CD4-positive, CD25-positive, alpha-beta regulatory T cell (primary cell): ENCODE results near the gene NOX5. TPM values are rescaled to one million over a fixed set of nuclear protein-coding genes. Genes with fewer than 3 reads are reported as not detected.
A peak's percentile ranks its signal among the peaks of the same experiment; 100 is the strongest.

Source experiments
- ATAC-seq, 2 donors: fragments of 150-1000 bp; cut with Tn5 transposase; one replicate each; pipeline ENCODE4 v1.10.0; 2021; ENCODE audit warnings: low read depth in 2 of 2, moderate number of reproducible peaks in 2 of 2, moderate library complexity in 1 of 2
- DNase-seq, 3 donors: peaks; one replicate each; pipeline versions ENCODE4 v3.0.0 to v3.0.0-alpha.2; 2012 to 2022; ENCODE audit warnings: mixed read lengths in 1 of 3
- H3K27ac ChIP-seq: one replicate; pipeline ENCODE4 v1.7.0; 2013; ENCODE audit warnings: mild to moderate bottlenecking, low read length; ENCODE audit not compliant: insufficient read depth, poor library complexity, severe bottlenecking
- H3K27me3 ChIP-seq: one replicate; pipeline ENCODE4 v1.7.0; 2013; ENCODE audit warnings: low read length; ENCODE audit not compliant: control insufficient read depth, insufficient read depth
- H3K36me3 ChIP-seq: one replicate; pipeline ENCODE4 v1.7.0; 2013; ENCODE audit warnings: mild to moderate bottlenecking, low read length, moderate library complexity; ENCODE audit not compliant: control insufficient read depth, insufficient read depth
- H3K4me1 ChIP-seq: 2 replicates; pipeline ENCODE4 v1.7.0; 2013; ENCODE audit warnings: mild to moderate bottlenecking, low read length; ENCODE audit not compliant: insufficient read depth, control insufficient read depth, poor library complexity, severe bottlenecking
- H3K4me3 ChIP-seq: one replicate; pipeline ENCODE4 v1.7.0; 2013; ENCODE audit warnings: low read depth, mild to moderate bottlenecking, low read length, moderate library complexity
- H3K9me3 ChIP-seq, 2 experiments: 1 replicate in 1 of 2; 2 replicates in 1 of 2; pipeline ENCODE4 v1.7.0; 2013; ENCODE audit warnings: low read length in 2 of 2, mild to moderate bottlenecking in 1 of 2, moderate library complexity in 1 of 2; ENCODE audit not compliant: control insufficient read depth in 2 of 2
- H3K27ac Mint-ChIP-seq, 3 donors: one replicate each; pipeline ENCODE4 v1.8.0; 2020 to 2022; ENCODE audit warnings: mild to moderate bottlenecking in 3 of 3, mixed read lengths in 3 of 3, moderate library complexity in 2 of 3
- H3K27me3 Mint-ChIP-seq: one replicate; pipeline ENCODE4 v1.8.0; 2022; ENCODE audit warnings: mild to moderate bottlenecking, mixed read lengths
- H3K36me3 Mint-ChIP-seq: one replicate; pipeline ENCODE4 v1.8.0; 2020; ENCODE audit warnings: mixed read lengths
- H3K4me1 Mint-ChIP-seq, 4 donors: one replicate each; pipeline ENCODE4 v1.8.0; 2020 to 2022; ENCODE audit warnings: mixed read lengths in 4 of 4, mild to moderate bottlenecking in 1 of 4
- H3K4me3 Mint-ChIP-seq, 4 donors: one replicate each; pipeline ENCODE4 v1.8.0; 2020 to 2022; ENCODE audit warnings: mild to moderate bottlenecking in 4 of 4, mixed read lengths in 4 of 4, moderate library complexity in 3 of 4
- H3K9me3 Mint-ChIP-seq, 7 donors: one replicate each; pipeline ENCODE4 v1.8.0; 2020 to 2022; ENCODE audit warnings: mixed read lengths in 7 of 7, mild to moderate bottlenecking in 3 of 7, moderate library complexity in 2 of 7
- polyA plus RNA-seq, 4 donors: library from polyadenylated mRNA; unstranded; fragments of 300-500 nt; fragmentation: Illumina TruSeq; gene quantifications; one replicate each; pipeline ENCODE4 v1.2.3, GENCODE V29; 2021
- total RNA-seq: library from RNA; stranded (reverse); gene quantifications from one replicate; pipeline ENCODE4 v1.2.3, GENCODE V29; 2022

The NOX5 gene
- total and polyA plus RNA-seq, 5 donors from 2014 or later, result not detected

- Mint-ChIP-seq H3K36me3 (peaks cover 3% of the 10 kb centered on the region), H3K27me3 (no peaks in the 10 kb centered on the region), H3K9me3 (peaks cover 0 to 2% (median 0%) of the 10 kb centered on the region in 7 donors), H3K4me3 (no peak overlapping the region), H3K4me1 (peaks cover 16 to 41% (median 33%) of the 10 kb centered on the region in 4 donors), H3K27ac (no peak overlapping the region)
- Histone ChIP-seq H3K4me3 (no peak overlapping the region), H3K4me1 (peaks cover 24% of the 10 kb centered on the region), H3K9me3 (no peaks in the 10 kb centered on the region), H3K36me3 (no peaks in the 10 kb centered on the region), H3K27ac (no peak overlapping the region), H3K27me3 (no peaks in the 10 kb centered on the region)
- ATAC-seq (no peak), DNase-seq (no peak)
Observed at GRCh38 chr15:69085325-69086081, 71.0 kb downstream of the NOX5 start.

GRCh38 chr15:69086427-69087204, 72.1 kb downstream of the NOX5 start:
- H3K27ac Mint-ChIP-seq, result no peak overlapping the region
- Histone ChIP-seq H3K27ac (no peak overlapping the region), H3K4me1 (peaks cover 22% of the 10 kb centered on the region), H3K27me3 (no peaks in the 10 kb centered on the region), H3K4me3 (no peak overlapping the region), H3K36me3 (no peaks in the 10 kb centered on the region), H3K9me3 (no peaks in the 10 kb centered on the region)
- H3K27me3 Mint-ChIP-seq, result no peaks in the 10 kb centered on the region
- H3K4me1 Mint-ChIP-seq, result peaks cover 14 to 43% (median 33%) of the 10 kb centered on the region in 4 donors
- peaks cover 0 to 2% (median 0%) of the 10 kb centered on the region in 7 donors for H3K9me3 Mint-ChIP-seq
- no peak for ATAC-seq
- H3K4me3 Mint-ChIP-seq, result no peak overlapping the region
- H3K36me3 Mint-ChIP-seq, result peaks cover 3% of the 10 kb centered on the region
- DNase-seq, result no peak

- Mint-ChIP-seq H3K4me3 (no peak overlapping the region), H3K27me3 (no peaks in the 10 kb centered on the region), H3K9me3 (peaks cover 0 to 2% (median 0%) of the 10 kb centered on the region in 7 donors), H3K36me3 (peaks cover 3% of the 10 kb centered on the region), H3K4me1 (peaks cover 8 to 45% (median 30%) of the 10 kb centered on the region in 4 donors), H3K27ac (no peak overlapping the region)
- Histone ChIP-seq H3K27me3 (no peaks in the 10 kb centered on the region), H3K27ac (no peak overlapping the region), H3K9me3 (no peaks in the 10 kb centered on the region), H3K4me3 (no peak overlapping the region), H3K4me1 (peaks cover 13% of the 10 kb centered on the region), H3K36me3 (no peaks in the 10 kb centered on the region)
- no peak for DNase-seq
- no peak for ATAC-seq
Observed at GRCh38 chr15:69087366-69087976, 73.0 kb downstream of the NOX5 start.

- peaks cover 4 to 35% (median 23%) of the 10 kb centered on the region in 4 donors for H3K4me1 Mint-ChIP-seq
- H3K4me1 ChIP-seq, result peaks cover 6% of the 10 kb centered on the region
- no peak for DNase-seq
- peak overlapping the region; percentile 1 for H3K4me3 ChIP-seq
- H3K27ac ChIP-seq, result no peak overlapping the region
- no peak overlapping the region for H3K27ac Mint-ChIP-seq
- ATAC-seq, result no peak
- peaks cover 0 to 2% (median 0%) of the 10 kb centered on the region in 7 donors for H3K9me3 Mint-ChIP-seq
- H3K36me3 Mint-ChIP-seq, result peaks cover 3% of the 10 kb centered on the region
- no peaks in the 10 kb centered on the region for H3K36me3 ChIP-seq
- no peaks in the 10 kb centered on the region for H3K27me3 ChIP-seq
- no peaks in the 10 kb centered on the region for H3K9me3 ChIP-seq
- H3K4me3 Mint-ChIP-seq, result no peak overlapping the region
- no peaks in the 10 kb centered on the region for H3K27me3 Mint-ChIP-seq
Observed at GRCh38 chr15:69088300-69088965, 73.9 kb downstream of the NOX5 start.

GRCh38 chr15:69089258-69089657, 74.8 kb downstream of the NOX5 start:
- Histone ChIP-seq H3K4me3 (no peak overlapping the region), H3K36me3 (no peaks in the 10 kb centered on the region), H3K27me3 (no peaks in the 10 kb centered on the region), H3K27ac (no peak overlapping the region), H3K4me1 (no peaks in the 10 kb centered on the region), H3K9me3 (no peaks in the 10 kb centered on the region)
- peaks cover 6 to 32% (median 16%) of the 10 kb centered on the region in 4 donors for H3K4me1 Mint-ChIP-seq
- H3K27me3 Mint-ChIP-seq, result no peaks in the 10 kb centered on the region
- H3K4me3 Mint-ChIP-seq, result no peak overlapping the region
- H3K36me3 Mint-ChIP-seq, result peaks cover 3% of the 10 kb centered on the region
- DNase-seq (no peak), ATAC-seq (no peak)
- peaks cover 0 to 2% (median 0%) of the 10 kb centered on the region in 7 donors for H3K9me3 Mint-ChIP-seq
- no peak overlapping the region for H3K27ac Mint-ChIP-seq

GRCh38 chr15:69090197-69090948, 75.9 kb downstream of the NOX5 start:
- no peaks in the 10 kb centered on the region for H3K27me3 ChIP-seq
- Mint-ChIP-seq H3K27me3 (no peaks in the 10 kb centered on the region), H3K4me1 (peaks cover 6 to 22% (median 13%) of the 10 kb centered on the region in 4 donors), H3K36me3 (peaks cover 3% of the 10 kb centered on the region), H3K9me3 (peaks cover 0 to 2% (median 0%) of the 10 kb centered on the region in 7 donors), H3K4me3 (peak overlapping the region in 1 of 4 donors; percentile 38), H3K27ac (no peak overlapping the region)
- H3K27ac ChIP-seq, result no peak overlapping the region
- no peaks in the 10 kb centered on the region for H3K4me1 ChIP-seq
- no peak for ATAC-seq
- H3K9me3 ChIP-seq, result no peaks in the 10 kb centered on the region
- DNase-seq, result no peak
- H3K4me3 ChIP-seq, result no peak overlapping the region
- no peaks in the 10 kb centered on the region for H3K36me3 ChIP-seq

- Histone ChIP-seq H3K4me1 (no peaks in the 10 kb centered on the region), H3K4me3 (no peak overlapping the region), H3K27ac (no peak overlapping the region), H3K9me3 (no peaks in the 10 kb centered on the region), H3K36me3 (no peaks in the 10 kb centered on the region), H3K27me3 (no peaks in the 10 kb centered on the region)
- H3K4me3 Mint-ChIP-seq, result no peak overlapping the region
- peaks cover 3% of the 10 kb centered on the region for H3K36me3 Mint-ChIP-seq
- peaks cover 0 to 3% (median 0%) of the 10 kb centered on the region in 7 donors for H3K9me3 Mint-ChIP-seq
- H3K27me3 Mint-ChIP-seq, result no peaks in the 10 kb centered on the region
- ATAC-seq (no peak), DNase-seq (no peak)
- peaks cover 5 to 22% (median 12%) of the 10 kb centered on the region in 4 donors for H3K4me1 Mint-ChIP-seq
- peak overlapping the region in 1 of 3 donors; percentile 24 for H3K27ac Mint-ChIP-seq
Observed at GRCh38 chr15:69091654-69092053, 77.2 kb downstream of the NOX5 start.
